Spleen (tissue), 11 donors: Measurements from ENCODE around the gene ACAD11. TPM values are rescaled to one million over a fixed set of nuclear protein-coding genes. Genes with fewer than 3 reads are reported as not detected.
A peak's percentile ranks its signal among the peaks of the same experiment; 100 is the strongest.

Source experiments
- DNase-seq: peaks from one replicate; pipeline ENCODE4 v3.0.0-alpha.2; 2020
- H3K27ac ChIP-seq, 8 donors: fragments of 200-600 bp; sonication (generic) in 7 of 8; 1 replicate in 4 of 8; 2 replicates in 4 of 8; pipeline versions ENCODE4 v1.5.0 to v1.8.0; 2016 to 2021; ENCODE audit warnings: inconsistent platforms in 4 of 8, mild to moderate bottlenecking in 4 of 8, moderate library complexity in 1 of 8
- H3K27me3 ChIP-seq, 7 donors: fragments of 200-600 bp; sonication (generic) in 6 of 7; replicated peaks in 1 of 7; 1 replicate in 4 of 7; 2 replicates in 3 of 7; pipeline versions ENCODE4 v1.5.0 to v1.8.0; 2016 to 2021; ENCODE audit warnings: inconsistent platforms in 3 of 7, mild to moderate bottlenecking in 1 of 7
- H3K36me3 ChIP-seq, 6 donors: fragments of 200-600 bp; sonication (generic) in 5 of 6; 1 replicate in 4 of 6; 2 replicates in 2 of 6; pipeline versions ENCODE4 v1.5.0 to v1.8.0; 2016 to 2021; ENCODE audit warnings: inconsistent platforms in 2 of 6
- H3K4me1 ChIP-seq, 6 donors: fragments of 200-600 bp; sonication (generic) in 5 of 6; 1 replicate in 3 of 6; 2 replicates in 3 of 6; pipeline versions ENCODE4 v1.5.0 to v1.8.0; 2016 to 2021; ENCODE audit warnings: inconsistent platforms in 3 of 6
- H3K4me3 ChIP-seq, 8 donors: fragments of 200-600 bp; sonication (generic) in 7 of 8; 1 replicate in 4 of 8; 2 replicates in 4 of 8; pipeline versions ENCODE4 v1.5.0 to v1.8.0; 2016 to 2021; ENCODE audit warnings: inconsistent platforms in 4 of 8, mild to moderate bottlenecking in 4 of 8, moderate library complexity in 2 of 8
- H3K9me3 ChIP-seq, 8 donors: fragments of 200-600 bp; sonication (generic) in 7 of 8; 1 replicate in 4 of 8; 2 replicates in 4 of 8; pipeline versions ENCODE4 v1.5.0 to v1.8.0; 2016 to 2021; ENCODE audit warnings: inconsistent platforms in 4 of 8
- POLR2A ChIP-seq, 3 donors: fragments of 450-650 bp; IDR thresholded peaks; one replicate each; pipeline ENCODE4 v1.5.1; 2017; ENCODE audit warnings: antibody characterized with exemption in 3 of 3, mild to moderate bottlenecking in 1 of 3
- POLR2AphosphoS5 ChIP-seq, 3 donors: sonication (generic); formaldehyde crosslinking; IDR thresholded peaks; one replicate each; pipeline ENCODE4 v1.5.1; 2017; ENCODE audit warnings: antibody characterized with exemption in 3 of 3
- WGBS, 5 donors: extraction: QIAGEN DNeasy Blood & Tissue Kit in 3 of 5; methylation state at CpG; one replicate each; pipeline versions ENCODE4 v1.1.5 to v1.1.7; 2013 to 2018; 5-methylcytosine and 5-hydroxymethylcytosine counted together
- intact Hi-C: fragments of 100-400 bp; cut with DNase I; formaldehyde crosslinking; loops from one replicate; pipeline ENCODE4 v1.15.0; 2023; ENCODE audit warnings: low total_unique reads
- polyA plus RNA-seq, 3 donors: library from polyadenylated mRNA; stranded (reverse); fragments of 200-250 nt; gene quantifications; one replicate each; pipeline ENCODE4 v1.2.1, GENCODE V29; 2013
- total RNA-seq, 7 donors: library from RNA; depleted of rRNA in 3 of 7; stranded (reverse); fragments of >200 nt in 3 of 7; fragmentation: NEBNext Ultra II Directional in 4 of 7; extraction: Animal tissue kit (Norgen Biotek cat#: 25700) in 4 of 7; gene quantifications; one replicate each; pipeline versions ENCODE4 v1.1.0 to v1.2.1, GENCODE V29; 2016 to 2021
- TF ChIP-seq, protein P1 (sequence below), 11 experiments: fragments of 200-600 bp in 7 of 11; fragments of 450-650 bp in 4 of 11; sonication (generic) in 4 of 11; IDR thresholded peaks in 8 of 11; conservative IDR thresholded peaks in 3 of 11; 1 replicate in 7 of 11; 2 replicates in 4 of 11; pipeline versions ENCODE4 v1.4.0 to v1.8.0; 2016 to 2021; ENCODE audit warnings: antibody characterized with exemption in 11 of 11, inconsistent platforms in 4 of 11, mild to moderate bottlenecking in 1 of 11
- donor health status: healthy with polysubstance abuse.
- donor health status: DM: no; HTN: no; CAD: no; lungs with moderate emphysema.
- donor health status: DM: no; HTN: no; CAD: no.
- donor health status: Bipolar disorder and iron deficiency.
- donor health status: healthy.
- donor health status: DM: no; HTN: no; CAD: no.
- donor health status: DM: yes; HTN: yes; CAD: no.

Gene ACAD11
- total and polyA plus RNA-seq, 10 donors: 6.8 to 40.0 (median 24.7) TPM

DNA sequence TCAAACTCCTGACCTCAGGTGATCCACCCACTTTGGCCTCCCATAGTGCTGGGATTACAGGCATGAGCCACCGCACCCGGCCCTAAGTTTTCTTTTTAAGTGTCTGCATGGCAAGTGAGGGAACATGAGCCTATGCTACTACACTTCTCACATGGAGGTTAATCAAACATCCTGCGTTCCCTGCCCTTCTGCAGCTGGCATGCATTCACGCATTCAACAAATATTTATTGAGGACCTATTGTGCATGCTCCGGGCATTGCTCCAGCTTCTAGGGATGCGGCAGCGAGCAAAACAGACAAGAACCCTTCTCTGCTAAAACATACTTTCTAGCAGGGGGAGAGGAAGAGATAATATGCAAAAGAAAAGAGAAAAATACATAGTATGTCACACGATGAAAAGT, 105.2 kb downstream of the ACAD11 start:
- DNase-seq: no peak
- WGBS, 5 donors: 77 to 91% (median 86%) methylated on average over 8 of the region's 8 CpGs

DNA sequence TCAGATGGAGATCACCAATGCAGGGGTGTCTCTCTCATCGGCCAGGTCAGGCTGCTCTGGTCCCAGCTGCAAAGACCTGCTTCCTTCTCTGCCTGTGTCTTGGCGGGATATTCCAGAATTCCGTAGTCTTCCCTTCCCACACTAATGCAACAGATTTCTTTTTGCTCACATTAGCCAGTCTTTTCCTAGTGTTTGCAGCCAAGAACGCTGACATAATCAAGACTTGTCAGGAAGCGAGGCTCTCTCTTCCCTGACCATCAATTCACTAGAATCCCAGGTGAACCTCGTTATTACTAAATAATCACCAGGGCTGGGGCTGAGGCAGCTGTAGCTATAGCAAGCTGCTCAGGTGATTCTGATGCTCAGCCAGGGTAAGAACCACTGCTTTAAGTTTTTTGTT, 105.8 kb downstream of the ACAD11 start:
- no peaks in the 10 kb centered on the region for H3K27me3 ChIP-seq
- peaks cover 0 to 29% (median 3%) of the 10 kb centered on the region in 6 donors for H3K36me3 ChIP-seq
- TF ChIP-seq POLR2A (IDR thresholded peaks at IDR 0.05) (no peak), POLR2AphosphoS5 (IDR thresholded peaks at IDR 0.05) (no peak)
- TF ChIP-seq, protein P1, sequence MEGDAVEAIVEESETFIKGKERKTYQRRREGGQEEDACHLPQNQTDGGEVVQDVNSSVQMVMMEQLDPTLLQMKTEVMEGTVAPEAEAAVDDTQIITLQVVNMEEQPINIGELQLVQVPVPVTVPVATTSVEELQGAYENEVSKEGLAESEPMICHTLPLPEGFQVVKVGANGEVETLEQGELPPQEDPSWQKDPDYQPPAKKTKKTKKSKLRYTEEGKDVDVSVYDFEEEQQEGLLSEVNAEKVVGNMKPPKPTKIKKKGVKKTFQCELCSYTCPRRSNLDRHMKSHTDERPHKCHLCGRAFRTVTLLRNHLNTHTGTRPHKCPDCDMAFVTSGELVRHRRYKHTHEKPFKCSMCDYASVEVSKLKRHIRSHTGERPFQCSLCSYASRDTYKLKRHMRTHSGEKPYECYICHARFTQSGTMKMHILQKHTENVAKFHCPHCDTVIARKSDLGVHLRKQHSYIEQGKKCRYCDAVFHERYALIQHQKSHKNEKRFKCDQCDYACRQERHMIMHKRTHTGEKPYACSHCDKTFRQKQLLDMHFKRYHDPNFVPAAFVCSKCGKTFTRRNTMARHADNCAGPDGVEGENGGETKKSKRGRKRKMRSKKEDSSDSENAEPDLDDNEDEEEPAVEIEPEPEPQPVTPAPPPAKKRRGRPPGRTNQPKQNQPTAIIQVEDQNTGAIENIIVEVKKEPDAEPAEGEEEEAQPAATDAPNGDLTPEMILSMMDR (IDR thresholded peaks at IDR 0.05 in 8 of 11, conservative IDR thresholded peaks at IDR 0.05 in 3 of 11): no peak
- no peak overlapping the region for H3K27ac ChIP-seq
- peaks cover 0 to 15% (median 10%) of the 10 kb centered on the region in 6 donors for H3K4me1 ChIP-seq
- intact Hi-C loops: no loop called here
- no peak for DNase-seq
- H3K9me3 ChIP-seq: no peaks in the 10 kb centered on the region
- WGBS, 5 donors: 88 to 98% (median 93%) methylated on average over 6 of the region's 6 CpGs
- H3K4me3 ChIP-seq: no peak overlapping the region

More for the DNA sequence above, 105.2 kb downstream of the ACAD11 start:
- H3K4me1 ChIP-seq: peaks cover 0 to 15% (median 10%) of the 10 kb centered on the region in 6 donors
- TF ChIP-seq, protein P1 (IDR thresholded peaks at IDR 0.05 in 8 of 11, conservative IDR thresholded peaks at IDR 0.05 in 3 of 11): no peak
- TF ChIP-seq POLR2AphosphoS5 (IDR thresholded peaks at IDR 0.05): no peak
- no peak for TF ChIP-seq POLR2A (IDR thresholded peaks at IDR 0.05)
- H3K27me3 ChIP-seq: no peaks in the 10 kb centered on the region
- no peaks in the 10 kb centered on the region for H3K9me3 ChIP-seq
- H3K36me3 ChIP-seq: peaks cover 0 to 35% (median 3%) of the 10 kb centered on the region in 6 donors
- no peak overlapping the region for H3K4me3 ChIP-seq
- intact Hi-C loops: no loop called here
- no peak overlapping the region for H3K27ac ChIP-seq

DNA sequence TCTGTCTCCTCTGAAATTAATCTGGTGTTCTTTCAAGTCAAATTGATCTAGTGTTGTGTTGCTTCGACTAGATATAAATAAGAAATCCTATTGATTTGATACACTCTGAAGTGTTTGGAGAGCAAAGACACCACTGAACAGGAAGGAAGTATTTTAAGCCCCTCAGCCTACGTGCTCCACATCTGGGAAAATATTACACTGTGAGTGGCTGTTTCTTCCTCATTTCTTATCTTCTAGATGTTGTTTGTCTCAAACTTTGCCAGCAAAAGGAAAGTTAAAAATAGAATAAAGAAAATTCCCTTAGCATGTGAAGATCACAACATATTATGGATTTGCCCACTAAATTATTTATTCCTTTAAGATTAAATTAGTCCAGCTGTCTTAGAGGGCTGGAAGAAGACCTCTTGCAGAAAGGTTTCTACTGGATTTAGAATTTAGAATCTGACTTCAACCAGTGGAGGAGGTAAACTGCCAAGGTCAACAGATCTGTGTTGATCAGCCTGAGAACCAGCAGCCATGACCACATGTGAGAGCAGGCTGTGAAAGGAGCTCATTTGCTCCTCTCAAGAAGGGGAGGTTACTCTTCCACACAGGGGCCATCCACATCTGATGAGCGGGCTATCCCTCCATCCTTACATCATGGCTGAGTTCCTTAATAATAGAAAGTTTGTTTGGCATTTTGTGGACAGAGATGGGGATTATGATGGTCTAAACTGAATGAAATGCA, 108.9 kb downstream of the ACAD11 start:
- no peak for DNase-seq
- H3K4me1 ChIP-seq: peaks cover 0 to 15% (median 10%) of the 10 kb centered on the region in 6 donors
- TF ChIP-seq POLR2AphosphoS5 (IDR thresholded peaks at IDR 0.05) (no peak), POLR2A (IDR thresholded peaks at IDR 0.05) (no peak)
- TF ChIP-seq, protein P1 (IDR thresholded peaks at IDR 0.05 in 8 of 11, conservative IDR thresholded peaks at IDR 0.05 in 3 of 11): no peak
- WGBS, 5 donors: 33 to 38% (median 37%) methylated on average over 3 of the region's 3 CpGs
- intact Hi-C loops: no loop called here
- H3K27ac ChIP-seq: peak overlapping the region in 1 of 8 donors; percentile 12
- peaks cover 0 to 4% (median 0%) of the 10 kb centered on the region in 8 donors for H3K9me3 ChIP-seq
- H3K4me3 ChIP-seq: no peak overlapping the region
- H3K36me3 ChIP-seq: peaks cover 0 to under 1% (median 0%) of the 10 kb centered on the region in 6 donors
- H3K27me3 ChIP-seq: no peaks in the 10 kb centered on the region

DNA sequence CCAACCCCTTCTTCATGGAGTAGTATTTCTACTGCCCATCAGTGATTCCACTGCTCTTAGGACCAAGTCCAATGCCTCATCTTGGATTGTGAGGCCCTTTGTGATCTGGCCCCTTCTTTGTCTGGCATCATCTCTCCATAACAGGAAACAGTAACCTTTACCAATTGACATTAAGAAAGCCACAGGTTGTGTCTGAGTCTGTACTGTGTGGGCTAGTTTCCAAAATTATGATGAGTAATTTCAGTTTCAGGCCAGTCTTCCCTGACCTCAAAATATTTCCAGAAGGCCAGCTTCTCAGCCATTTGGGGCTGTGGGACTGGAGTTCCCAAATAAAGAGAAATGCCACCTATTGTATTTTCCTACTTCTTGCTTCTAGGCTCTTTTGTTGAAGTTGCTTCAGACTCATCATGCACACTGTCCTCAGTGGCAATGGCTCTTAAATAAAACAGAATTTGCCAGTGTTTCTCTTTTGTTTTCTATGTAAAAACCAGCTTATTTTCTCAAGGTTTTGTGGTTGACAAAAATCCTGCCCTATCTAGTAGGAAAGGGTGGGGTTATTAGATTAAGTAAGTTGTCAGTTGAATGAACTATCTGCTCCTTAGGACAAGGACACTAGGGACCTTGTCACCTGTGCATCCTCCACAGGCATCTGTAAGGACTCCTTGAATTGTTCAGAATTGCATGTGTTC, 109.6 kb downstream of the ACAD11 start:
- Histone ChIP-seq H3K4me3 (no peak overlapping the region), H3K4me1 (peaks cover 0 to 15% (median 10%) of the 10 kb centered on the region in 6 donors), H3K9me3 (peaks cover 0 to 4% (median 0%) of the 10 kb centered on the region in 8 donors), H3K36me3 (no peaks in the 10 kb centered on the region), H3K27ac (peak overlapping the region in 1 of 8 donors; percentile 12), H3K27me3 (no peaks in the 10 kb centered on the region)
- intact Hi-C loops: no loop called here
- TF ChIP-seq POLR2A (IDR thresholded peaks at IDR 0.05) (no peak), POLR2AphosphoS5 (IDR thresholded peaks at IDR 0.05) (no peak)
- TF ChIP-seq, protein P1 (IDR thresholded peaks at IDR 0.05 in 8 of 11, conservative IDR thresholded peaks at IDR 0.05 in 3 of 11): no peak
- no peak for DNase-seq
